Measurements from ENCODE around the gene GMEB2. TPM values are rescaled to one million over a fixed set of nuclear protein-coding genes. Genes with fewer than 3 reads are reported as not detected.

The GMEB2 gene
- total RNA-seq, 1 donor: 10.8 TPM

- DNase-seq (ENCODE audit: low read depth): no peak
- no peak for TF ChIP-seq CTCF (IDR thresholded peaks at IDR 0.05; ENCODE audit: insufficient read depth, low read depth, low read length)
- no peak overlapping the region for H3K4me3 ChIP-seq (ENCODE audit: low read depth, low read length)
Observed at GRCh38 chr20:63667858-63668257, 41.0 kb upstream of the GMEB2 start.

GRCh38 chr20:63665708-63666107 lies 38.8 kb upstream of the GMEB2 start:
- no peak for DNase-seq (ENCODE audit: low read depth)
- H3K4me3 ChIP-seq (ENCODE audit: low read depth, low read length): no peak overlapping the region
- no peak for TF ChIP-seq CTCF (IDR thresholded peaks at IDR 0.05; ENCODE audit: insufficient read depth, low read depth, low read length)

- DNase-seq (ENCODE audit: low read depth): peak; percentile 32
- TF ChIP-seq CTCF (IDR thresholded peaks at IDR 0.05; ENCODE audit: insufficient read depth, low read depth, low read length): no peak
- H3K4me3 ChIP-seq (ENCODE audit: low read depth, low read length): no peak overlapping the region
Observed at GRCh38 chr20:63664861-63665594, 38.1 kb upstream of the GMEB2 start.

GRCh38 chr20:63664143-63664851 lies 37.4 kb upstream of the GMEB2 start:
- H3K4me3 ChIP-seq (ENCODE audit: low read depth, low read length): no peak overlapping the region
- DNase-seq (ENCODE audit: low read depth): no peak
- no peak for TF ChIP-seq CTCF (IDR thresholded peaks at IDR 0.05; ENCODE audit: insufficient read depth, low read depth, low read length)

GRCh38 chr20:63663332-63664066 lies 36.6 kb upstream of the GMEB2 start:
- TF ChIP-seq CTCF (IDR thresholded peaks at IDR 0.05; ENCODE audit: insufficient read depth, low read depth, low read length): no peak
- H3K4me3 ChIP-seq (ENCODE audit: low read depth, low read length): no peak overlapping the region
- no peak for DNase-seq (ENCODE audit: low read depth)

- DNase-seq (ENCODE audit: low read depth): no peak
- H3K4me3 ChIP-seq (ENCODE audit: low read depth, low read length): no peak overlapping the region
- no peak for TF ChIP-seq CTCF (IDR thresholded peaks at IDR 0.05; ENCODE audit: insufficient read depth, low read depth, low read length)
Observed at GRCh38 chr20:63662813-63663189, 35.9 kb upstream of the GMEB2 start.
